OCI-LY7 (cell line): ENCODE data around the gene ST3GAL3. TPM values are rescaled to one million over a fixed set of nuclear protein-coding genes. Genes with fewer than 3 reads are reported as not detected.

Source experiments
- BruUV-seq: library from RNA; stranded (reverse); fragments of 400-500 nt; replicated peaks from 2 replicates; lab custom pipeline; 2021; lab: Mats Ljungman, UMichigan
- CTCF ChIA-PET: fragments of 300-600 bp; sonication (Branson Sonifier 250); formaldehyde crosslinking; loops from one replicate; lab custom pipeline; 2022; ENCODE audit warnings: antibody characterized with exemption; ENCODE audit not compliant: unreplicated experiment; lab: Charles Lee
- POLR2A ChIA-PET: fragments of 300-600 bp; sonication (Branson Sonifier 250); formaldehyde crosslinking; loops from one replicate; lab custom pipeline; 2022; ENCODE audit warnings: antibody characterized with exemption; lab: Charles Lee
- DNase-seq: peaks from one replicate; pipeline ENCODE4 v3.0.0-alpha.2; 2015; ENCODE audit warnings: low spot score
- H2AFZ ChIP-seq: fragments of 200-600 bp; sonication (generic), shearing (Covaris generic); 2 replicates; pipeline ENCODE4 v1.6.1; 2014; ENCODE audit warnings: mild to moderate bottlenecking, antibody characterized with exemption, low read length, moderate library complexity
- H3K27ac ChIP-seq: fragments of 200-600 bp; sonication (generic); 2 replicates; pipeline ENCODE4 v1.5.1; 2014; ENCODE audit warnings: mixed run types, low read depth, mild to moderate bottlenecking, moderate library complexity, low read length, inconsistent platforms; ENCODE audit not compliant: poor library complexity, severe bottlenecking
- H3K36me3 ChIP-seq: fragments of 200-600 bp; sonication (generic); 2 replicates; pipeline ENCODE4 v1.6.1; 2014; ENCODE audit warnings: mild to moderate bottlenecking, antibody characterized with exemption, low read length, moderate library complexity, mixed read lengths; ENCODE audit not compliant: insufficient read depth
- H3K4me1 ChIP-seq: fragments of 200-600 bp; sonication (generic); 2 replicates; pipeline ENCODE4 v1.5.1; 2014; ENCODE audit warnings: mild to moderate bottlenecking, low read length; ENCODE audit not compliant: insufficient read depth, poor library complexity, severe bottlenecking
- H3K4me2 ChIP-seq: fragments of 200-600 bp; sonication (generic); 2 replicates; pipeline ENCODE4 v1.6.1; 2014; ENCODE audit warnings: mild to moderate bottlenecking, low read length
- H3K4me3 ChIP-seq: fragments of 200-600 bp; sonication (generic); 2 replicates; pipeline ENCODE4 v1.5.1; 2014; ENCODE audit warnings: mild to moderate bottlenecking, low read depth, low read length; ENCODE audit not compliant: poor library complexity, severe bottlenecking
- H3K79me2 ChIP-seq: fragments of 200-600 bp; sonication (generic); 2 replicates; pipeline ENCODE4 v1.6.1; 2016; ENCODE audit warnings: low read depth, mild to moderate bottlenecking, low read length, moderate library complexity, mixed read lengths; ENCODE audit not compliant: insufficient read depth
- H3K9me2 ChIP-seq: fragments of 200-600 bp; sonication (generic); 2 replicates; pipeline ENCODE4 v1.6.1; 2016; ENCODE audit warnings: mild to moderate bottlenecking, low read length, mixed read lengths; ENCODE audit not compliant: insufficient read depth
- H3K9me3 ChIP-seq: fragments of 200-600 bp; sonication (generic); 2 replicates; pipeline ENCODE4 v1.6.1; 2014; ENCODE audit warnings: mild to moderate bottlenecking, mixed run types, low read length, mixed read lengths
- H4K20me1 ChIP-seq: fragments of 200-600 bp; sonication (generic); 2 replicates; pipeline ENCODE4 v1.6.1; 2014; ENCODE audit warnings: mild to moderate bottlenecking, antibody characterized with exemption, low read length, moderate library complexity, mixed read lengths; ENCODE audit not compliant: insufficient read depth
- EZH2phosphoT487 ChIP-seq: fragments of 200-600 bp; sonication (generic); IDR thresholded peaks from 2 replicates; pipeline ENCODE4 v1.6.1; 2018; ENCODE audit warnings: low read depth, borderline replicate concordance, mild to moderate bottlenecking, mixed run types, antibody characterized with exemption, low read length, moderate library complexity, mixed read lengths
- intact Hi-C: fragments of 100-400 bp; cut with micrococcal nuclease; formaldehyde crosslinking; loops from one replicate; pipeline ENCODE4 v1.10.0; 2022; ENCODE audit not compliant: unreplicated experiment
- total RNA-seq, 2 experiments: library from RNA; depleted of rRNA in 1 of 2; stranded (reverse); fragments of >200 nt in 1 of 2; shearing (Covaris generic) in 1 of 2; gene quantifications; 2 replicates each; pipeline ENCODE4 v1.2.3, GENCODE V29; 2014 to 2022
- TF ChIP-seq, protein P1 (sequence below): fragments of 200-600 bp; sonication (generic); conservative IDR thresholded peaks from 2 replicates; pipeline ENCODE4 v1.5.1; 2014; ENCODE audit warnings: mild to moderate bottlenecking, antibody characterized with exemption, low read length, moderate library complexity, mixed read lengths

The ST3GAL3 gene
- total RNA-seq, 2 experiments from 2014 or later: 24.0 to 45.0 TPM

DNA sequence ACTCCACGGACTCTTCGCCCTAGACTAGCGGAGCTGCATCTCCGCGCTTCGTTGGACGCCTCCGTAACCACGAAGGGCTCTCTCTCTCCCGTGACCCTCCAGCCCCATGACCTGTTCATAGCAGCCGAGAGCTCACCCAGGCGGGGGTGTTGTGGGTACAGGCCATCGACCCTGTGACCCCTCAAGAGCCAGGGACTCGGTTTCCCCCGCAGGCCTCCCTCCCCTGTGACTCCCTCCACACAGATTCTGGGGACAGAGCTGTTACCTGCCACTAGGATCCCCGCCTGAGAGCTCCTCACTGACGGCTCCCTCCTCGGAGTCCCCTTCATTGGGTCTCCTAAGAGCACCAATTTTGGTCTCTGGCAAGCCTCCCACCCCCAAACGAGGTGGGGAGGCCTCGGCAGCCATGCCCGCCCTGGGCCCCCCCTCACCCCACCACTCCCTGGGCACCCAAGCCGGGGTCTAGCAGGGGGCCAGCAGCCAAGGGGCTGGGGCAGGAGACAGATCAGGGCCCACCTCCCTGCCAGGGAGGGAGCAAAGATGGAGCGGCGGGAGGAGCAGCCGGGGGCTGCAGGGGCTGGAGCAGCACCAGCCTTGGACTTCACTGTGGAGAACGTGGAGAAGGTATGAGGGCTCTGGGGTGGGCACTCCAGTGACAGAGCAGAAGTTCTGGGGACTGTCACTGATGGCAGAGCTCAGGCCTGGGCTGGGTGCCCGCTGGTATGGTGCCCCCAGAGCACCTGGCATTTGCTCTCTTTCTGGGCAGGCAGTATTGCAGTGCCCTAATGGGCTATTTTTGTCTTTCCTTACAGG lies 239.9 kb downstream of the ST3GAL3 start:
- ChIA-PET CTCF (interaction anchor here (0.6 to 2.0 kb wide), 2 partner anchors 12 to 103 kb away, joined by 3 to 13 read pairs; no protein-coding TSS in a partner anchor), POLR2A (interaction anchor here (0.5 to 0.7 kb wide), 5 partner anchors 12 to 300 kb away, joined by 3 read pairs; no protein-coding TSS in a partner anchor)
- peak overlapping the region; percentile 56 for H3K27ac ChIP-seq
- H4K20me1 ChIP-seq: no peaks in the 10 kb centered on the region
- H3K36me3 ChIP-seq: peaks cover 18% of the 10 kb centered on the region; the same call in 1 of the 2 replicates
- peak overlapping the region; percentile 88 for H2AFZ ChIP-seq
- H3K9me3 ChIP-seq: no peaks in the 10 kb centered on the region
- H3K4me2 ChIP-seq: peak overlapping the region; percentile 91
- peaks cover 22% of the 10 kb centered on the region for H3K4me1 ChIP-seq
- no peak for DNase-seq
- peak overlapping the region; percentile 76 for H3K4me3 ChIP-seq
- TF ChIP-seq, protein P1, sequence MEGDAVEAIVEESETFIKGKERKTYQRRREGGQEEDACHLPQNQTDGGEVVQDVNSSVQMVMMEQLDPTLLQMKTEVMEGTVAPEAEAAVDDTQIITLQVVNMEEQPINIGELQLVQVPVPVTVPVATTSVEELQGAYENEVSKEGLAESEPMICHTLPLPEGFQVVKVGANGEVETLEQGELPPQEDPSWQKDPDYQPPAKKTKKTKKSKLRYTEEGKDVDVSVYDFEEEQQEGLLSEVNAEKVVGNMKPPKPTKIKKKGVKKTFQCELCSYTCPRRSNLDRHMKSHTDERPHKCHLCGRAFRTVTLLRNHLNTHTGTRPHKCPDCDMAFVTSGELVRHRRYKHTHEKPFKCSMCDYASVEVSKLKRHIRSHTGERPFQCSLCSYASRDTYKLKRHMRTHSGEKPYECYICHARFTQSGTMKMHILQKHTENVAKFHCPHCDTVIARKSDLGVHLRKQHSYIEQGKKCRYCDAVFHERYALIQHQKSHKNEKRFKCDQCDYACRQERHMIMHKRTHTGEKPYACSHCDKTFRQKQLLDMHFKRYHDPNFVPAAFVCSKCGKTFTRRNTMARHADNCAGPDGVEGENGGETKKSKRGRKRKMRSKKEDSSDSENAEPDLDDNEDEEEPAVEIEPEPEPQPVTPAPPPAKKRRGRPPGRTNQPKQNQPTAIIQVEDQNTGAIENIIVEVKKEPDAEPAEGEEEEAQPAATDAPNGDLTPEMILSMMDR: no peak
- no peak for TF ChIP-seq EZH2phosphoT487
- no TSS peak for BruUV-seq
- peaks cover 3% of the 10 kb centered on the region; the same call in 1 of the 2 replicates for H3K79me2 ChIP-seq
- H3K9me2 ChIP-seq: no peaks in the 10 kb centered on the region
- intact Hi-C loops: no loop called here

DNA sequence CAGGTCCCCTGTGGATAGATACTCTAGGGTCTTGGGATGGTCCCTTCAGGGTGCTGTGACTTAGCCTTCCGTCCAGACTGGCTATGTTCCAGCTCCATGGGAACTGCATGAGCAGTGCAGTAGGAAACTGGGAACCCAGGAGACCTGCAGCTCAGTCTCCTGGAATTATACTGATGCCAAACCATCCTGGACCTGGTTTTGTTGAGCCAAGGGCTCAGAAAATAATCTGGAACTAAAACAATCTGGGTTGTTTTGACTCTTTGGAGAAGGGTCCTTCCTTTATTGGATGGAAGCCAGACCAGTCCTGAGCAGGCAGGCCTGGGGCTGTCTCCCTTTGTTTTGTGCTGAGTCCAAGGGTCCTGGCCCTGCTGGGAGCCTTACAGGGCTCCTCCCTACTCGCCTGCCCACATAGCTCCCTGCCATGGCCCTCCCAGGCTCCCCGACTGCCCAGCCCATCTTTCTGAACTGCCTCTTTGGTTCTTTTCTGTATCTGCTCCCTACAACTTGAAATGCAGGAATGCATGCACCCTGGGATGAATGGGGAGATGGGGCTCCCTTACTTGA lies 240.6 kb downstream of the ST3GAL3 start:
- TF ChIP-seq, protein P1: no peak
- no peak for TF ChIP-seq EZH2phosphoT487
- no TSS peak for BruUV-seq
- no peaks in the 10 kb centered on the region for H3K9me2 ChIP-seq
- POLR2A ChIA-PET: interaction anchor here (0.5 kb wide), 1 partner anchor 301 kb away, joined by 3 read pairs; no protein-coding TSS in a partner anchor
- intact Hi-C loops: no loop called here
- no peaks in the 10 kb centered on the region for H4K20me1 ChIP-seq
- H3K27ac ChIP-seq: no peak overlapping the region
- peak overlapping the region; percentile 76 for H3K4me3 ChIP-seq
- peaks cover 18% of the 10 kb centered on the region; the same call in 1 of the 2 replicates for H3K36me3 ChIP-seq
- no peak overlapping the region for H2AFZ ChIP-seq
- H3K4me1 ChIP-seq: peaks cover 22% of the 10 kb centered on the region
- H3K79me2 ChIP-seq: peaks cover 3% of the 10 kb centered on the region; the same call in 1 of the 2 replicates
- H3K4me2 ChIP-seq: peak overlapping the region; percentile 91
- CTCF ChIA-PET: no interaction called here
- no peak for DNase-seq
- H3K9me3 ChIP-seq: no peaks in the 10 kb centered on the region
